HEK293 (cell line): ENCODE results near the gene ADAMTS2.

ENCODE experiments used
- CTCF ChIA-PET: fragments of 350-600 bp; formaldehyde crosslinking; extraction: SDS; loops from one replicate; lab custom pipeline; 2021; ENCODE audit warnings: antibody characterized with exemption; lab: Yijun Ruan, JAX
- POLR2A ChIA-PET: fragments of 300-600 bp; formaldehyde crosslinking; extraction: SDS; loops from one replicate; lab custom pipeline; 2020; ENCODE audit warnings: antibody characterized with exemption, inconsistent platforms; lab: Yijun Ruan, JAX
- H3K27ac ChIP-seq: fragments of 200-500 bp; sonication (Bioruptor generic); 2 replicates; pipeline ENCODE4 v1.5.1; 2014; ENCODE audit warnings: low read depth, low read length, control low read depth, inconsistent platforms; ENCODE audit errors: extremely low read depth
- H3K36me3 ChIP-seq, 2 experiments: fragments of 200-500 bp in 1 of 2; sonication (Bioruptor generic) in 1 of 2; 1 replicate in 1 of 2; 2 replicates in 1 of 2; pipeline ENCODE4 v1.5.1; 2014 to 2017; ENCODE audit warnings: inconsistent platforms in 2 of 2, low read length in 2 of 2; ENCODE audit not compliant: control insufficient read depth in 2 of 2, insufficient read depth in 1 of 2
- H3K4me1 ChIP-seq: fragments of 200-500 bp; sonication (Bioruptor generic); 2 replicates; pipeline ENCODE4 v1.5.1; 2014; ENCODE audit warnings: mild to moderate bottlenecking, low read length, inconsistent platforms; ENCODE audit not compliant: control insufficient read depth, insufficient read depth
- H3K4me3 ChIP-seq: 2 replicates; pipeline ENCODE4 v1.5.1; 2011; ENCODE audit warnings: low read depth, mild to moderate bottlenecking, control low read depth, low read length, moderate library complexity
- H3K9me3 ChIP-seq: fragments of 200-500 bp; sonication (Bioruptor generic); 2 replicates; pipeline ENCODE4 v1.5.1; 2014; ENCODE audit warnings: low read depth, low read length, inconsistent platforms; ENCODE audit not compliant: control insufficient read depth, insufficient read depth
- GFI1B ChIP-seq: fragments of 450-650 bp; formaldehyde crosslinking; IDR thresholded peaks from 2 replicates; pipeline ENCODE4 v1.5.1; 2016; ENCODE audit warnings: missing biosample characterization, missing genetic modification characterization
- PRDM6 ChIP-seq: fragments of 450-650 bp; formaldehyde crosslinking; IDR thresholded peaks from 2 replicates; pipeline ENCODE4 v1.5.1; 2017; ENCODE audit warnings: missing biosample characterization, missing genetic modification characterization
- REPIN1 ChIP-seq: fragments of 450-650 bp; formaldehyde crosslinking; IDR thresholded peaks from 2 replicates; pipeline ENCODE4 v1.5.1; 2017; ENCODE audit warnings: missing biosample characterization, missing genetic modification characterization, low read depth
- SP3 ChIP-seq: fragments of 450-650 bp; formaldehyde crosslinking; IDR thresholded peaks from 2 replicates; pipeline ENCODE4 v1.5.1; 2016; ENCODE audit warnings: missing biosample characterization, missing genetic modification characterization
- TRIM28 ChIP-seq: IDR thresholded peaks from 2 replicates; pipeline ENCODE4 v1.6.1; 2011; ENCODE audit warnings: low read length, control low read depth, borderline replicate concordance
- TSHZ1 ChIP-seq: fragments of 450-650 bp; formaldehyde crosslinking; IDR thresholded peaks from 2 replicates; pipeline ENCODE4 v1.5.1; 2016; ENCODE audit warnings: missing biosample characterization, missing genetic modification characterization, borderline replicate concordance
- YY2 ChIP-seq: fragments of 450-650 bp; formaldehyde crosslinking; IDR thresholded peaks from 2 replicates; pipeline ENCODE4 v1.5.1; 2016; ENCODE audit warnings: missing biosample characterization, missing genetic modification characterization
- ZNF114 ChIP-seq: fragments of 450-650 bp; formaldehyde crosslinking; IDR thresholded peaks from 2 replicates; pipeline ENCODE4 v1.5.0; 2017; ENCODE audit warnings: missing biosample characterization, missing genetic modification characterization
- ZNF132 ChIP-seq: fragments of 450-650 bp; formaldehyde crosslinking; IDR thresholded peaks from 2 replicates; pipeline ENCODE4 v1.5.1; 2017; ENCODE audit warnings: missing biosample characterization, missing genetic modification characterization, borderline replicate concordance
- ZNF157 ChIP-seq: fragments of 450-650 bp; formaldehyde crosslinking; IDR thresholded peaks from 2 replicates; pipeline ENCODE4 v1.5.1; 2016; ENCODE audit warnings: missing biosample characterization, missing genetic modification characterization
- ZNF175 ChIP-seq: fragments of 450-650 bp; formaldehyde crosslinking; IDR thresholded peaks from 2 replicates; pipeline ENCODE4 v1.5.1; 2016; ENCODE audit warnings: missing biosample characterization, missing genetic modification characterization
- ZNF211 ChIP-seq: fragments of 450-650 bp; formaldehyde crosslinking; IDR thresholded peaks from 2 replicates; pipeline ENCODE4 v1.5.1; 2016; ENCODE audit warnings: low read depth, missing biosample characterization, missing genetic modification characterization
- ZNF510 ChIP-seq: fragments of 450-650 bp; formaldehyde crosslinking; IDR thresholded peaks from 2 replicates; pipeline ENCODE4 v1.5.1; 2018; ENCODE audit warnings: mild to moderate bottlenecking, missing genetic modification characterization, missing biosample characterization; ENCODE audit not compliant: insufficient replicate concordance
- ZNF514 ChIP-seq: fragments of 450-650 bp; formaldehyde crosslinking; IDR thresholded peaks from 2 replicates; pipeline ENCODE4 v1.5.1; 2016; ENCODE audit warnings: missing biosample characterization, missing genetic modification characterization
- ZNF530 ChIP-seq: fragments of 450-650 bp; formaldehyde crosslinking; IDR thresholded peaks from 2 replicates; pipeline ENCODE4 v1.5.1; 2016; ENCODE audit warnings: low read depth, missing biosample characterization, missing genetic modification characterization
- ZNF548 ChIP-seq: fragments of 450-650 bp; formaldehyde crosslinking; IDR thresholded peaks from 2 replicates; pipeline ENCODE4 v1.5.1; 2016; ENCODE audit warnings: missing biosample characterization, missing genetic modification characterization
- ZNF645 ChIP-seq: fragments of 450-650 bp; formaldehyde crosslinking; IDR thresholded peaks from 2 replicates; pipeline ENCODE4; 2016; ENCODE audit warnings: missing biosample characterization, missing genetic modification characterization
- ZNF658 ChIP-seq: fragments of 450-650 bp; formaldehyde crosslinking; IDR thresholded peaks from 2 replicates; pipeline ENCODE4; 2016; ENCODE audit warnings: missing biosample characterization, missing genetic modification characterization
- ZNF670 ChIP-seq: fragments of 450-650 bp; formaldehyde crosslinking; IDR thresholded peaks from 2 replicates; pipeline ENCODE4 v1.5.1; 2016; ENCODE audit warnings: missing biosample characterization, missing genetic modification characterization, low read depth
- ZNF747 ChIP-seq: fragments of 450-650 bp; formaldehyde crosslinking; IDR thresholded peaks from 2 replicates; pipeline ENCODE4 v1.5.1; 2016; ENCODE audit warnings: missing biosample characterization, missing genetic modification characterization
- ZNF76 ChIP-seq: fragments of 450-650 bp; formaldehyde crosslinking; IDR thresholded peaks from 2 replicates; pipeline ENCODE4; 2016; ENCODE audit warnings: low read depth, missing biosample characterization, missing genetic modification characterization, borderline replicate concordance
- ZNF777 ChIP-seq: fragments of 450-650 bp; formaldehyde crosslinking; IDR thresholded peaks from 2 replicates; pipeline ENCODE4 v1.5.1; 2017; ENCODE audit warnings: missing biosample characterization, missing genetic modification characterization, borderline replicate concordance
- ZNF791 ChIP-seq: fragments of 450-650 bp; formaldehyde crosslinking; IDR thresholded peaks from 2 replicates; pipeline ENCODE4 v1.5.1; 2016; ENCODE audit warnings: missing biosample characterization, missing genetic modification characterization
- ZSCAN5A ChIP-seq: fragments of 450-650 bp; formaldehyde crosslinking; IDR thresholded peaks from 2 replicates; pipeline ENCODE4 v1.5.1; 2016; ENCODE audit warnings: missing biosample characterization, missing genetic modification characterization
- TF ChIP-seq, protein P1 (sequence below): fragments of 450-650 bp; formaldehyde crosslinking; IDR thresholded peaks from 2 replicates; pipeline ENCODE4 v1.5.1; 2016; ENCODE audit warnings: missing biosample characterization, missing genetic modification characterization

The ADAMTS2 gene

GRCh38 chr5:179259731-179260323, 85.4 kb downstream of the ADAMTS2 start:
- H3K4me1 ChIP-seq, result no peaks in the 10 kb centered on the region
- ChIA-PET CTCF (no interaction called here), POLR2A (no interaction called here)
- H3K4me3 ChIP-seq, result no peak overlapping the region
- no peak overlapping the region for H3K27ac ChIP-seq
- TF ChIP-seq ZNF114 (tag by site-specific recombination), result no peak
- TF ChIP-seq REPIN1 (tag by site-specific recombination), result no peak
- no peak for TF ChIP-seq ZNF670 (tag by site-specific recombination)
- TF ChIP-seq TRIM28, result no peak
- no peak for TF ChIP-seq ZNF211 (tag by site-specific recombination)
- TF ChIP-seq ZNF157 (tag by site-specific recombination), result no peak
- TF ChIP-seq ZNF530, result no peak
- no peak for TF ChIP-seq GFI1B (tag by site-specific recombination)
- TF ChIP-seq ZNF548, result no peak
- no peak for TF ChIP-seq YY2 (tag by site-specific recombination)
- TF ChIP-seq ZNF514, result no peak
- TF ChIP-seq ZSCAN5A, result no peak
- no peak for TF ChIP-seq ZNF132 (tag by site-specific recombination)
- no peak for TF ChIP-seq PRDM6 (tag by site-specific recombination)
- no peak for TF ChIP-seq ZNF510 (tag by site-specific recombination)
- TF ChIP-seq ZNF175, result no peak
- TF ChIP-seq ZNF658 (tag by site-specific recombination), result no peak
- no peaks in the 10 kb centered on the region for H3K9me3 ChIP-seq
- H3K36me3 ChIP-seq, result no peaks in the 10 kb centered on the region

GRCh38 chr5:179258922-179259730, 86.1 kb downstream of the ADAMTS2 start:
- H3K36me3 ChIP-seq, result no peaks in the 10 kb centered on the region
- no peaks in the 10 kb centered on the region for H3K4me1 ChIP-seq
- TF ChIP-seq ZNF791 (no peak), ZNF76 (tag by site-specific recombination) (no peak), ZNF747 (tag by site-specific recombination) (no peak), SP3 (tag by site-specific recombination) (no peak), ZNF645 (no peak), TSHZ1 (tag by site-specific recombination) (no peak), ZNF777 (tag by site-specific recombination) (no peak)
- TF ChIP-seq, protein P1, sequence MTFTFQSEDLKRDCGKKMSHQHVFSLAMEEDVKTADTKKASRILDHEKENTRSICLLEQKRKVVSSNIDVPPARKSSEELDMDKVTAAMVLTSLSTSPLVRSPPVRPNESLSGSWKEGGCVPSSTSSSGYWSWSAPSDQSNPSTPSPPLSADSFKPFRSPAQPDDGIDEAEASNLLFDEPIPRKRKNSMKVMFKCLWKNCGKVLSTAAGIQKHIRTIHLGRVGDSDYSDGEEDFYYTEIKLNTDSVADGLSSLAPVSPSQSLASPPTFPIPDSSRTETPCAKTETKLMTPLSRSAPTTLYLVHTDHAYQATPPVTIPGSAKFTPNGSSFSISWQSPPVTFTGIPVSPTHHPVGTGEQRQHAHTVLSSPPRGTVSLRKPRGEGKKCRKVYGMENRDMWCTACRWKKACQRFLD (tag by site-specific recombination), result no peak
- no peak overlapping the region for H3K4me3 ChIP-seq
- no peaks in the 10 kb centered on the region for H3K9me3 ChIP-seq
- POLR2A ChIA-PET, result no interaction called here
- CTCF ChIA-PET, result no interaction called here
- no peak overlapping the region for H3K27ac ChIP-seq
